NCI-H510A (cell line): Measurements from ENCODE around the gene IGSF23.
"Not testable (repeated sequence)": the region's sequence is repeated elsewhere in the genome, so short reads cannot be mapped to it uniquely, and the experiment has no call there.

Source experiments
- DNase-seq: peaks from one replicate; lab custom pipeline; 2025; lab: John Stamatoyannopoulos, UW

IGSF23 gene

DNA sequence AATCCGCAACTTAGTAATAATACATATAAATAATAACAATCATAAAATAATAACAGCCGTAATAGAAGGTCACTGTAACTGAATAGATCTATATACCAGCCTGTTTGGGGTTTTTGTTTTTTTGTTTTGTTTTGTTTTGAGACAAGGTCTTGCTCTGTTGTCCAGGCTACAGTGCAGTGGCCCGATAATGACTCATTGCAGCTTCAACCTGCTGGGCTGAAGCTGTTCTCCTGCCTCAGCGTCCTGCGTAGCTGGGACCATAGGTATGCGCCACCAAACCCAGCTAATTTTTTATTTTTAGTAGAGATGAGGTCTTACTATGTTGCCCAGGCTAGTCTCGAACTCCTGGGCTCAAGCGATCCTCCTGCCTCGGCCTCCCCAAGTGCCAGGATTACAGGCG is 950 bp downstream of the IGSF23 start:
- no peak for DNase-seq

DNA sequence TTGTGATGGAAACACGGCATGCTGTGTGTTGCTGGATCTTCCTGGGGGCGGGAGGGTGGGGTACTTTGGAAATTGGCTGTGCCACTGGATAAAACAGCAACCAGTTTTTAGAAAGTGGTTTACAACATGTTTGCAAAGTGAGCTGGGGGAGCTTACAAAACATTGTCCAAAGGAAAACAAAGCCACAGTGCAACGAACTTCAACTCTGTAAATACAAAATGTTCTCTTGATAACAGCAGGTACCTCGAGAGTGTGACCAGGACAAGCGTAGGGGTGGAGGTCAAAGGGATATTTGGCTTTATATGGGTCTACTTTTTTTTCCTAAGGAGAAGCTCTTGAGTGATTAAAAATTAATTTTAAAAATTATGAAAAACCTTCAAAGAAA is 2.5 kb downstream of the IGSF23 start:
- no peak for DNase-seq

DNA sequence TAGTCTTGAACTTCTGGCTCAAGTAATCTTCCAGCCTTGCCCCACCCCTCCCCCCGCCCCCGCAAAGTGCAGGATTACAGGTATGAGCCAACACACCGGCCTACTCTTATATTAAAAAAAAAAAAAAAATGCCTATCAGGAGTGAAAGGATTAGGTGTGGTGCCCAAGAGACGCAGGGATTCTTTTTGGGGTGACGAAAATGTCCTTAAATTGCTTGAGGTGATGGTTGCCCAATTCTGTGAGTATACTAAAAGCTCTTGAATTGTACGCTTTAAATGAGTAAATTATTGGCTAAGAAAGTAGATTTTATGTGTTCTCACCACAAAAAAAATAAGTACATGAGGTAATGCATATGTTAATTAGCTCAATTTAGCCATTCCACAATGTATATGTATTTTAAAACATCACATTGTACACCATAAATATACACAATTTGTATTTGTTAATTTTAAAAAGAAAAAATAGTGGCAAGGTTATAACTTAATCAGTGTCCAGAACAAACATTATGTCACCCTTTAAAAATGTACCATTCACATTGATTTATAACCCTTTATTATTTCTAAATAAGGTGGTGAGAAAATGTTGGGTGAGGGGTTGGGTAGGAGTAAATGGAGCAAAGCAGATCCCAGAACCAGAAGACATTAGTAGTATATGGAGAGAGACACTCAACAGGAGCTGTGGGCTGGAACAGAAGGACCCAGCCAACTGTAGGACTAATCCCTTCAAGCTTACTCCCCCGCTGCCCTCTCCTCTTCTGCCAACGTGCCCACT is 3.9 kb downstream of the IGSF23 start:
- no peak for DNase-seq

- no peak for DNase-seq
These were observed 5.4 kb downstream of the IGSF23 start for GRCh38 chr19:44618640-44619357.

GRCh38 chr19:44620667-44621066 is 7.3 kb downstream of the IGSF23 start:
- no peak for DNase-seq

DNA sequence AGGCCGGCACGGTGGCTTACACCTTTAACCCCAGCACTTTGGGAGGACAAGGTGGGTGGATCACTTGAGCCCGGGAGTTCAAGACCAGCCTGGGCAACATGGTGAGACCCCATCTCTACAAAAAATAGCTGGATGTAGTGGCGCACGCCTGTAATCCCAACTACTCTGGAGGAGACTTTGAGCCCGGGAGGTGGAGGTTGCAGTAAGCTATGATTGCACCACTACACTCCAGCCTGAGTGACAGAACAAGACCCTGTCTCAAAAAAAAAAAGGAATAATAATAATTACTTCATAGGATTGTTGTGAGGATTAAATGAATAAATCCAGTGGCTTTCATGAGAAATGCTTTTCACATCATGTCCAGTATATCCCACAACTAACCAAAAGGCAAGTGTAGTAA is 8.0 kb downstream of the IGSF23 start:
- DNase-seq, result no peak

GRCh38 chr19:44623080-44623479 is 9.7 kb downstream of the IGSF23 start:
- DNase-seq, result no peak

- DNase-seq, result no peak
These were observed 10.3 kb downstream of the IGSF23 start for GRCh38 chr19:44623626-44624025.

- no peak for DNase-seq
These were observed 11.5 kb downstream of the IGSF23 start for GRCh38 chr19:44624840-44625354.

DNA sequence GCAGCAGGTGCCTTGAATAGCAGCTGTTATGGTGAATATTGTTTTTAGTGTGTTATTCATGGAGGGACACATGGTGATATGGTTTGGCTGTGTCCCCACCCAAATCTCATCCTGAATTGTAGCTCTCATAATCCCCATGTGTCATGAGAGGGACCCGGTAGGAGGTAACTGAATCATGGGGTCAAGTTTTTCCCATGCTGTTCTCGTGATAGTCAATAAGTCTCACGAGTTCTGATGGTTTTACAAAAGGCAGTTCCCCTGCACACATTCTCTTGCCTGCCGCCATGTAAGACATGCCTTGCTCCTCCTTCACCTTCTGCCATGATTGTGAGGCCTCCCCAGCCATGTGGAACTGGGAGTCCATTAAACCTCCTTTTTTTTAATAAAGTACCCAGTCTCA is 12.3 kb downstream of the IGSF23 start:
- not testable (repeated sequence) for DNase-seq

- DNase-seq, result no peak
These were observed 12.8 kb downstream of the IGSF23 start for GRCh38 chr19:44626048-44626624.

DNA sequence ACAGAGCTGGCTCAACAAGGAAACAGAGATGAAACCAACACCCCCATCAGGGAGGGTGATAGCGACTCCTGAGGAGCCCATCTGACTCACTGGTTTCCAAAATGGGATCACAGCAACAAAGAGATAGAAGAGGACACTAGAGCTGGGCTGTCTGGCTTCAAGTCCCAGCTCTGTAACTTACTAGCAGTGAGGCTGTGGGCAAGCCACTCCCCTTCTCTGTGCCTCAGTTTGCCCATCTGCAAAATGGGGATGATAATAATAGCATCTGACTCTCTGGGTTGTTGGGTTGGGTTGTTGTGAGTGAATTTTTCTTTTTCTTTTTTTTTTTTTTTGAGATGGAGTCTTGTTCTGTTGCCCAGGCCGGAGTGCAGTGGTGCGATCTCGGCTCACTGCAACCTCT is 14.3 kb downstream of the IGSF23 start:
- no peak for DNase-seq

DNA sequence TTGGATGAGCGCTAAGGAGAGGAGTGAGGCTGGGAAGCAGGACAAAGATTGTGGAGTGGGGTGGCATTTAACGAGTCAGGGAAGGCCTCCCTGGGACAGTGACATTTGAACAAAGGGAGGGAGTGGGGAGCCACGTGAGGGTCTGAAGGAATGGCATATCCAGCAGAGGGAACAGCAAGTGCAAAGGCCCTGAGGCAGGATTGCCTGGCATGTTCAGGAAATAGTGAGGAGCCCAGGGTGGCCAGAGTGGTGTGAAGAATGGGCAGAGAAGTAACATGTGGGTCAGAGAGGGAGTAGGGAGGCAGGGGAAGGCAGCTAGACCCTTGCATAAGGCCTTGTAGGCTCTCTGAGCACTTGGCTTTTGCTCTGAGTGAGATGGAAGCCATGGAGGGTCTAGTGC is 15.4 kb downstream of the IGSF23 start:
- DNase-seq, result no peak

DNA sequence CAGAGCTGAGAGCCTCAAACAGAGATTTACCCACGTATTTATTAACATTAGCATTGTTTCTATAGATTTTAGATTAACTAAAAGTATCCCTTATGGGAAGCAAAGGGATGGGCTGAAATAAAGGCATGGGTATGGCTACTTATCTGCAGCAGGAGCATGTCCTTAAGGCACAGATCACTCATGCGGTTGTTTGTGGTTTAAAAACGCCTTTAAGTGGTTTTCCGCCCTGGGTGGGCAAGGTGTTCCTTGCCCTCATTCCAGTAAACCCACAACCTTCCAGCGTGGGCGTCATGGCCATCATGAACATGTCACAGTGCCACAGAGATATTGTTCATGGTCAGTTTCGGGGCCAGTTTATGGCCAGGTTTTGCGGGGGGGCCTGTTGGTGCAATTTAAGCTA is 18.2 kb downstream of the IGSF23 start:
- not testable (repeated sequence) for DNase-seq

GRCh38 chr19:44634058-44634457 is 20.7 kb downstream of the IGSF23 start:
- not testable (repeated sequence) for DNase-seq

DNA sequence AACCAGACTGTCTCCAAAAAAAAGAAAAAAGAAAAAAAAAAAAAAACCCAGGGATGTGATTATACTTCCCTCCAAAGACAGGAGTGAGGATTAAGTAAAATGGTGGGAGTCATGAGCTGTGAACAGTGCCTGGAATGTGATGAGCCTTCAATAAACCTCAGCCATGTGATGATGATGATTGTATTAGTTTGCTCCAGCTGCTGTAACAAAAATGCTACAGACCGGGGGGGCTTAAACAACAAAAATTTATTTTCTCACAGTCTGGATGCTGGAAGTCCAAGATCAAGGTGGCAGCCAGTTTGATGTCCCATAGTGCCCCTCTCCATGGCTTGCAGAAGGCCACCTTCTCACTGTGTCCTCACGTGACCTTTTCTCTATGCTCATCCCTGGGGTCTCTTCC is 21.4 kb downstream of the IGSF23 start:
- DNase-seq, result no peak

DNA sequence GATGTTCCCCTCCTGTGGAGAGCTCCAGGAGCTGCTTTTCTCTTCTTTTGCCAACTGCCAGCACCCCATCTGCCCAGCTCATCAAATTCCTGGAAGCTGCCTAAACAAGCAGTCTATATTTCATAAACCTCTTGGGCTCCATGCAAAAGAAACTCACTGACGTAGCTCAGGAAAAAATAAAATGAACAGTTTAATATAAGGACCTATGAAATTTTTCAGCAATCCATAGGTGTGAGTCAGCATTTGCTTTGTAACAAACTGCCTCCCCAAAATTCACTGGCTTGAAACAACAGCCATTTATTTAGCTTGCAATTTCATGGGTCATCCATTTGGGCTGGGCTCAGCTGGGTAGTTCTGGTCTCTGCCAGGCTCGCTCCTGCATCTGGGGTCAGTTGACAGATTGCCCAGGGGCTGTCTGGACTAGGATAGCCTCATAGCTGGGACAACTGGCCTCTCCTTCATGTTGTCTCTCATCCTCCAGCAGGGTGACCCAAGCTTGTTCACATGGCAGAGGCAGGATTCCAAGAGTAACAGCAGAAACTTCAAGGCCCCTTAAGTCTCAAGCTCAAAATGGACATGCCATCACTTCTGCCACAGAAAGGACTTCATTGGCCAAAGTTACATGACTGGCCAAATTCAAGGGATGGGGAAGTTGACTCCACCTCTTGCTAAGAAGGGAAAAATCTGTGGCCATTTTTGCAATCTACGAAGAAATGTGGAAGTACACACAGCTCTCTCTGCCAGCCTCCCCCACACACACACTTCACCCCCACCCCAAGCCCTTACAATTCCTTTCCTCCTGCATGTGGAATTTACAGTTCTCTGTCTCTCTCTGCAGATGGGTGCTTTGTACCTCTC is 22.4 kb downstream of the IGSF23 start:
- DNase-seq, result no peak

GRCh38 chr19:44636439-44637389 is 23.4 kb downstream of the IGSF23 start:
- DNase-seq, result no peak

- DNase-seq, result no peak
These were observed 24.0 kb downstream of the IGSF23 start for GRCh38 chr19:44637390-44637764.

GRCh38 chr19:44640518-44640917 is 27.2 kb downstream of the IGSF23 start:
- DNase-seq, result no peak
